HL-60 (cell line): ENCODE results near the gene TUBB.

Source experiments
- GABPA ChIP-seq: IDR thresholded peaks from 2 replicates; pipeline ENCODE4 v1.6.1; 2012; ENCODE audit warnings: low read depth
- POLR2AphosphoS5 ChIP-seq: IDR thresholded peaks from 2 replicates; pipeline ENCODE4 v1.6.1; 2012; ENCODE audit warnings: low read depth
- TF ChIP-seq, protein P1 (sequence below): IDR thresholded peaks from one replicate; pipeline ENCODE4 v1.5.1; 2011; ENCODE audit warnings: low read length, control low read depth, inconsistent platforms; ENCODE audit not compliant: insufficient read depth
- TF ChIP-seq, protein P2 (sequence below): IDR thresholded peaks from 2 replicates; pipeline ENCODE4 v1.6.1; 2012; ENCODE audit warnings: low read depth; ENCODE audit not compliant: insufficient replicate concordance

DNA sequence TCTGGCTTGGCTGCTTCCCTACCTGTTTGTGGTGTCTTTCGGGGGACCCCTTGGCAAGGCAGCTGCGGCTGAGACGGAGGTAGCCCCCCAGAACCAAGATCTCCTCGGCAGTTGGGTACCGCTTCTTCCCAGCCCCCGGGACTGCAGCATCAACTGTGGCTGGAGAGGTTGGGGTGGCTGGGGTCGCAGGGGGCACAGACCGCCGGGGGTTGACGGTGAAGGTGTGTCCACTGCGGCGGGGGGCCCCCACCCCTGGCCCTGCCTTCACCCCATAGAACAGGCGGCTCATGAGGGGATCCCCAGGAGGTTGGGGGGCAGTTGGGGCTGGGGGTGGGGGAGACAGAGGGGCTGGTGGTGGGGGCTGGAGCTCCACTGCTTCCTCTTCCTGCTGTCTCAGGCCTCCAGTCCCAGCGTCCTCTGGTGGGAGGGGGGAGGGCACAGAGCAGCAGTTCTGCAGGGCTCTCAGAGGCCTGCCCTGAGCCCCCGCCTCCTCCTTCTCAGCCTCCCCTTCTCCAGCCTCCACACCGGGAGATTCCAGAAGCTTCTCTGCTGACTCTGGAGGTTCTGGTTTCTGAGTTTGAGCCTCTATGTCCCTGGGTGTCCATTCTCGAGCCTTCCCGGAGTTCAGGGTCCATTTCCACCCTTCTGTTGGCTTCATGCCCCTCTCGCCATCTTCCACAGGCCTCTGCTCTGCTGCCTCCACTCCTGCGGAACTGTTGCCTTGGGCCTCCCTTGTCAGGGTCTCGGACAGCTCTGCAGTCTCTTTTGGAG is 35.6 kb upstream of the TUBB start:
- TF ChIP-seq, protein P1, sequence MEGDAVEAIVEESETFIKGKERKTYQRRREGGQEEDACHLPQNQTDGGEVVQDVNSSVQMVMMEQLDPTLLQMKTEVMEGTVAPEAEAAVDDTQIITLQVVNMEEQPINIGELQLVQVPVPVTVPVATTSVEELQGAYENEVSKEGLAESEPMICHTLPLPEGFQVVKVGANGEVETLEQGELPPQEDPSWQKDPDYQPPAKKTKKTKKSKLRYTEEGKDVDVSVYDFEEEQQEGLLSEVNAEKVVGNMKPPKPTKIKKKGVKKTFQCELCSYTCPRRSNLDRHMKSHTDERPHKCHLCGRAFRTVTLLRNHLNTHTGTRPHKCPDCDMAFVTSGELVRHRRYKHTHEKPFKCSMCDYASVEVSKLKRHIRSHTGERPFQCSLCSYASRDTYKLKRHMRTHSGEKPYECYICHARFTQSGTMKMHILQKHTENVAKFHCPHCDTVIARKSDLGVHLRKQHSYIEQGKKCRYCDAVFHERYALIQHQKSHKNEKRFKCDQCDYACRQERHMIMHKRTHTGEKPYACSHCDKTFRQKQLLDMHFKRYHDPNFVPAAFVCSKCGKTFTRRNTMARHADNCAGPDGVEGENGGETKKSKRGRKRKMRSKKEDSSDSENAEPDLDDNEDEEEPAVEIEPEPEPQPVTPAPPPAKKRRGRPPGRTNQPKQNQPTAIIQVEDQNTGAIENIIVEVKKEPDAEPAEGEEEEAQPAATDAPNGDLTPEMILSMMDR: no peak
- TF ChIP-seq GABPA: no peak
- TF ChIP-seq, protein P2, sequence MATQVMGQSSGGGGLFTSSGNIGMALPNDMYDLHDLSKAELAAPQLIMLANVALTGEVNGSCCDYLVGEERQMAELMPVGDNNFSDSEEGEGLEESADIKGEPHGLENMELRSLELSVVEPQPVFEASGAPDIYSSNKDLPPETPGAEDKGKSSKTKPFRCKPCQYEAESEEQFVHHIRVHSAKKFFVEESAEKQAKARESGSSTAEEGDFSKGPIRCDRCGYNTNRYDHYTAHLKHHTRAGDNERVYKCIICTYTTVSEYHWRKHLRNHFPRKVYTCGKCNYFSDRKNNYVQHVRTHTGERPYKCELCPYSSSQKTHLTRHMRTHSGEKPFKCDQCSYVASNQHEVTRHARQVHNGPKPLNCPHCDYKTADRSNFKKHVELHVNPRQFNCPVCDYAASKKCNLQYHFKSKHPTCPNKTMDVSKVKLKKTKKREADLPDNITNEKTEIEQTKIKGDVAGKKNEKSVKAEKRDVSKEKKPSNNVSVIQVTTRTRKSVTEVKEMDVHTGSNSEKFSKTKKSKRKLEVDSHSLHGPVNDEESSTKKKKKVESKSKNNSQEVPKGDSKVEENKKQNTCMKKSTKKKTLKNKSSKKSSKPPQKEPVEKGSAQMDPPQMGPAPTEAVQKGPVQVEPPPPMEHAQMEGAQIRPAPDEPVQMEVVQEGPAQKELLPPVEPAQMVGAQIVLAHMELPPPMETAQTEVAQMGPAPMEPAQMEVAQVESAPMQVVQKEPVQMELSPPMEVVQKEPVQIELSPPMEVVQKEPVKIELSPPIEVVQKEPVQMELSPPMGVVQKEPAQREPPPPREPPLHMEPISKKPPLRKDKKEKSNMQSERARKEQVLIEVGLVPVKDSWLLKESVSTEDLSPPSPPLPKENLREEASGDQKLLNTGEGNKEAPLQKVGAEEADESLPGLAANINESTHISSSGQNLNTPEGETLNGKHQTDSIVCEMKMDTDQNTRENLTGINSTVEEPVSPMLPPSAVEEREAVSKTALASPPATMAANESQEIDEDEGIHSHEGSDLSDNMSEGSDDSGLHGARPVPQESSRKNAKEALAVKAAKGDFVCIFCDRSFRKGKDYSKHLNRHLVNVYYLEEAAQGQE: no peak
- no peak for TF ChIP-seq POLR2AphosphoS5
